ENCODE results near the gene ESPNL.
"Not testable (repeated sequence)": the region's sequence is repeated elsewhere in the genome, so short reads cannot be mapped to it uniquely, and the experiment has no call there.

ESPNL gene

GRCh38 chr2:238159071-238159539 is 59.0 kb downstream of the ESPNL start:
- DNase-seq (ENCODE audit: low spot score): no peak

- DNase-seq (ENCODE audit: low spot score): no peak
These were observed 59.6 kb downstream of the ESPNL start for GRCh38 chr2:238159661-238160205.

DNA sequence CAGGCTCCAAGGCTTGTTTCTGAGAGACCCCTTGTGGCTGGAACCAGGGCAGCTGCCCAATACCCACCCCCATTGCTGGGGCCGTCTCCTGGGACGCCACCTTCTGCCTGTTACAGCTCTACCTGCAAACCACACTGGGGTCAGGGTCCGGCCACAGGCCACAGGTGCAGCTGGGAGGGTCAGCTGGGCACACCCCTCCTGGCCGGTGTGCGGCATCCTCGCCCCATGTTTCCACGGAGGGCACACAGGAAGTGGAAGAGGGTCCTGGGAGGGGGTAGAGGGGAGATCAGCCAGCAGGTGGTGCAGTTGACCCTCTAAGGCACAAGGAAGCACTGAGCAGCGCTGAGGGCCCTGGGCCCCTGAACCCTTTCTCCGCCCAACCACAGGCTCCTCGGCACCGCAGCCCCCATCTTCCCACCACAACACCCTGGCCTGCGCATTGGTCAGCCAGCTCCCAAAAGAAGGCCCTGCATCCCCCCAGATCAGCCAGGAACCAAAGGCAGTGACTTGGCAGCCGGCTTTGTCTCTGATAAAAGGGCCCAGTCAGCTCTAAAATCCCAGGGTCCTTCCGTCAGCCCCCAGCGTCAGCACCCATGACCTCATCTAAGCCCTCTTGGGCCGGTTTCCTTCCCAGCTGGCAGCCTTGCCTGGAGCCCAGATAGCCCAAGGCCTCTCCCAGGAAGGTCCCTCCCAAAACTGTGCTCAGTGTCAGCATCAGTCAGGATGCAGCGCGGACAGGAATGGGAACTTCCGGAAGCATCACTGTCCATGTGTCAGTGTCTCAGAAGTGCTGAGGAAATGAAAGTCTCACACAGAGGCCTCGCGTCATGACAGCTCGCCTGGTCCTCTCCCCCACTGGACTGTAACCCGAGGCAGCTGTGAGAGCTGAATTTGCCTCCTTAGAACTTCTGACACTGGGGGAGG is 60.3 kb downstream of the ESPNL start:
- DNase-seq (ENCODE audit: low spot score): no peak

DNA sequence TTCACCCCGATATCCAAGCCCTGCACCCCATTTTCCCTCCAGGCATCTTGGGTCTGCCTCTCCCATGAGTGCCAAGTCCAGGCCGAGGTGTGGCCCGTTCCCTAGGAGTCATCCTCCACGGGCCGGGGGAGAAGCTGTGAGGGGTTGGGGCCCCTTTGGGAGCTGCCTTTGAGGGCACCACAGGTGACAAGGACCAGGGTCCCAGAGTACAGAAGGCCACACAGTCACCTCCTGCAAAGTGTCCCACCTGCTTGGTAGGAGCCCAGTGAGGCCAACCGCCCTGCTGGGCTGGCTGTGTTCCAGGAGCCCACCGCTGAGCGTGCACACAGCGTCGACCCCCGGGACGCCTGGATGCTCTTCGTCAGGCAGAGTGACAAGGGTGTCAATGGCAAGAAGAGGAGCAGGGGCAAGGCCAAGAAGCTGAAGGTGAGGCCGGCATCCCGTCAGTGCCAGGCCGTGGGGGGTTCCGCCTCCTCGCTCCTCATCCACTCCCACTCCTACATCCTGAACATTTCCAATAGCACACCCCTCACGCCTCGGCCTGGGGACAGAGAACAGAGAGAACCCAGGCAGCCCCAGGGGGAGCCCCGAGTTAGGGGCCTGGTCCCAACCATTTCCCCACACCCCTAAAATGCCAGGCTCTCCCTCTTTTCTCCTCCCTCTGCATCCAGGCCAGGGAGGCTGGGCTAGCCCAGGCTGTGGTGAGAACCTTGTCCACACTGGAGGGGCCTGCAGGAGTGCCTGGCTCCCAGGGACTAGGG is 61.3 kb downstream of the ESPNL start:
- no peak for DNase-seq (ENCODE audit: low spot score)

- no peak for DNase-seq (ENCODE audit: low spot score)
These were observed 62.2 kb downstream of the ESPNL start for GRCh38 chr2:238162251-238162845.

GRCh38 chr2:238162846-238163441 is 62.8 kb downstream of the ESPNL start:
- no peak for DNase-seq (ENCODE audit: low spot score)

DNA sequence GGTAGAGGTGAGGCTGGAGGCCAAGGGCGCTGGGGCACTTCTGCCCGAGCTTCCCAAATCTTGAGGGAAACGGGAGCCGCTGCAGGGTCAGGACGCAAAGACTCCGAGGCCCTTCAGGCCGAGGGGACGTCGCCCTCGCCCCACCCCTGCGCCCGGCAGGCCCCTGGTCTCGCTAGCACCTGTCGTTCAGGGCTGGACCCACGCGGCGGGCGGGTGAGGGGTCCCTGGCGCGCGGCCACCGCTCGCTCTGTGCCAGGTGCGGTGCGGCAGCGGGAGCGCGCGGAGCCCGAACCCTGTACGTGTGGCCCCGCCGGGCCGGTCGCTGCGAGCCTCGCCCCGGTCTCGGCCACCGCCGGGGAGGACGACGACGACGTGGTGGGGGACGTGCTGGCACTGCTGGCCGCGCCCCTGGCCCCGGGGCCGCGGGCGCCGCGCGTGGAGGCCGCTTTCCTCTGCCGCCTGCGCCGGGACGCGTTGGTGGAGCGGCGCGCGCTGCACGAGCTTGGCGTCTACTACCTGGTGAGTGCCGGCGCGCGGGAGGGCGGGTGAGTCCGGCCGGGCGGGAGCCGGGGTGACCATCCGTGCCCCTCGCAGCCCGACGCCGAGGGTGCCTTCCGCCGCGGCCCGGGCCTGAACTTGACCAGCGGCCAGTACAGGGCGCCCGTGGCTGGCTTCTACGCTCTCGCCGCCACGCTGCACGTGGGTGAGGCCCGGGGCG is 63.5 kb downstream of the ESPNL start:
- DNase-seq (ENCODE audit: low spot score): no peak

- no peak for DNase-seq (ENCODE audit: low spot score)
These were observed 64.8 kb downstream of the ESPNL start for GRCh38 chr2:238164906-238165287.

DNA sequence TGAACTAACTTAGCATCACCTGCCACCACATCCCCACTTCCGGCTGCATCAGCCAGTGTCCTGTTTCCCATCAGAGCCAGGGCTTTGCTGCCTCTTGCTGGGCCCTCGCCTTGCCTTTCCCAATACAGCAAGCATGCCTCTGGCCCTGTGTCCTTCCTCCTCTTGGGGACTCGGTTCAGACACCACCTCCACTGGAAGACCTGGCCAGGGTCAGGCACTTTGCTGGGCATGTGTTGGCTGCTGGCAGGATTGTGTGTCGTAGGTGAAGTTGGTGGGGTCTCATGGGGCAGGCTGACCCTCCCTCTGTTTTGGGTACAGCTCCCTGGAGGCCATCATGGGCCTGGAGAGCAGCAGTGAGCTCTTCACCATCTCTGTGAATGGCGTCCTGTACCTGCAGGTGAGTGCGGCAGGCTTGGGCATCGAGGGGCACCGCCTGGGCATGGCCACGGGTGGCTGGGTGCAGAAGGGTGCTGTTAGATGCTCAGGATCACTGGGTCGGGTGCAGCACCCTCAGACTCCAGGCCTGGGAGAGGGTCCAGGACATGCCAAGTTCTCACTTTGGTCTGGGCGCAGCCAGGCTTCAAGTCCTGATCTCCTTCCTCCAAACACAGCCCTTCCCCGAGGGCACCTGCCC is 65.3 kb downstream of the ESPNL start:
- DNase-seq (ENCODE audit: low spot score): no peak

GRCh38 chr2:238166391-238167343 is 66.5 kb downstream of the ESPNL start:
- DNase-seq (ENCODE audit: low spot score): no peak

- no peak for DNase-seq (ENCODE audit: low spot score)
These were observed 67.2 kb downstream of the ESPNL start for GRCh38 chr2:238167344-238167715.

DNA sequence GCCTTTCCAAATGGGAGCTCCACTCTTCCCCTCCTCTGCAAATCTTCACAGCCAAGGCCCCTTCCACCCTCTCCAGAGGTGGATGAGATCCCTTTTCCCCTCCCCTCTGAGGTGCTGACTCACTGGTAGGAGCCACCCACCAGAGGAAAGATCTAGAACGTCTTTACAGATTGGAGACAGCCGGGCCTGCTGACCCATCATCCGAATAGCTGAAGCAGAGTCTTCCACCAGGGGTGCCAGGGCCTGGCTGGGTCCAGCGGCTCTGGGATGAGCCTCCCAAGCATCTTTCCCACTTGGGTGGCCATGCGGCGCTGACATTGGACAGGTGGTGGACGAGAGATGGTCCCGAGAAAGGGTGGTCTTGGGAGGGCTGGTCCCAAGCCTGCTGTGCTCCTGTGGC is 67.6 kb downstream of the ESPNL start:
- no peak for DNase-seq (ENCODE audit: low spot score)

DNA sequence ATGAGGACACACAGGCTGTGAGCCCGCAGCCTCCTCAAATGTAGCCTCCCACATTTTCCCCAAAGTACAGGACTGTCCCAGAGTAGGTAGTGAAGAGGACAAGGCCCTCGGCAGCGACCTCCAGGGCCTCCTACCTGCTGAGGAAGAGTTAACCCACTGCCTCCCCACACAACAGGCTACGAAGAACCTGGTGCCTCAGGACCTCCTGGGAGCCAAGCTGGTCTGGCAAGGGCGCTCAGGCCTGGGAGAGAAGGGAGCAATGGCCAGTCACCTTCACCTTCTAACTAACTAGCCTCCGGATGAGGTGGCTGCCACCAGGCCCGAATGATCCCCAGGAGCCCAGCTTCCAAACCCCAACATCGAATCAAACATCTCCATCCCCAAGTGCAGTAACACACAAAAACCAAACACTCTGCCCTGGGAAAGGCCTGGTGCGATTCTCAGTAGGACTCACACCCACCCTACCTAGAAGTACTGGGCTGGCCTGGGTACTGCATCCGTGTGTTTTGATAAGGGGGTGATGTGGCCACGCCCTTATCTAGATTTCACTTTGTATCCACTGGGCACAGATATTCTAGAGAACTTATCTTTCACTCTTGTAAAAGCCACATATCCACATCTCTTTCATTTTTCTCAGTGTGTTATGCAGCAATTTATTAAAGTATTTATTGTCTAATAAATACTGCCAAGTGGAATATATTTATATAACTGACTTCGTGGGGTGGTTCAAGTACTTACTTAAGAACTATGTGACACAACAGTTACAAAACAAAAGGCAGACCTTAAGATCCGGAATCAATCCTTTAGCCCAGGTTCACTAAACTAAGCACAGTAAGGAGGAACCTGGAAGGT is 68.3 kb downstream of the ESPNL start:
- DNase-seq (ENCODE audit: low spot score): no peak

GRCh38 chr2:238169048-238169707 is 69.0 kb downstream of the ESPNL start:
- peak; percentile 85 for DNase-seq (ENCODE audit: low spot score)

DNA sequence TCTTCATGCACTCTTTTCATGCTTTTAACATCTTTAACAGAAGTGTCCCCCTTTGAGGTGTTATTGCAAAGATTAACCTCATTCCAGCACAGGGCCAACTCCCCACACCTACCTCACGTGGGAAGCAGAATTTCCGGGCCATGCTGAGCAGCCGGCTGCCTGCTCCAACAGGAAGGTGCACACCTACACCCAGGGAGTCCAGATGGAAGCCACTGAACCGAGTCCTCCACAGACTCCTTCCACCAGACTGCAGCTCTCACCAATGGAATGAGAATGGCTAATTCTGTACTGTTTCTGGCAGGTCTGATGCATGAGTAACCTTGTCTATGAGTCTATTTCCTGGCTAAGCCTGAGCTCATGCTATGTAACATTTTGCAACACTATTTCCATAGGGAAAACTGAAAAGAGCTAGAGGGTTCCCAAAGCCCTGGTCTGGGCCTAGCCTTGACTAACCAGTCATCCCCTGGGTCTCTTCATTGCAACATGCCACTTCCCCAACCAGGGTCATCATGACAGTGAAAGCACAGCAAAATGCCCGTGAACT is 69.6 kb downstream of the ESPNL start:
- DNase-seq (ENCODE audit: low spot score): peak; percentile 91

- peak; percentile 7 for DNase-seq (ENCODE audit: low spot score)
These were observed 70.4 kb downstream of the ESPNL start for GRCh38 chr2:238170386-238171071.

- not testable (repeated sequence) for DNase-seq (ENCODE audit: low spot score)
These were observed 70.9 kb downstream of the ESPNL start for GRCh38 chr2:238171072-238171431.
